ENCODE results near the gene ADGRB3.

GRCh38 chr6:69216127-69216526 lies 581.0 kb downstream of the ADGRB3 start:
- TF ChIP-seq POLR2A (IDR thresholded peaks at IDR 0.05) (no peak), CTCF (IDR thresholded peaks at IDR 0.05) (no peak), EP300 (IDR thresholded peaks at IDR 0.05) (no peak), POLR2AphosphoS5 (IDR thresholded peaks at IDR 0.05) (no peak)
